ENCODE data around the gene GPC5.

GPC5 gene

DNA sequence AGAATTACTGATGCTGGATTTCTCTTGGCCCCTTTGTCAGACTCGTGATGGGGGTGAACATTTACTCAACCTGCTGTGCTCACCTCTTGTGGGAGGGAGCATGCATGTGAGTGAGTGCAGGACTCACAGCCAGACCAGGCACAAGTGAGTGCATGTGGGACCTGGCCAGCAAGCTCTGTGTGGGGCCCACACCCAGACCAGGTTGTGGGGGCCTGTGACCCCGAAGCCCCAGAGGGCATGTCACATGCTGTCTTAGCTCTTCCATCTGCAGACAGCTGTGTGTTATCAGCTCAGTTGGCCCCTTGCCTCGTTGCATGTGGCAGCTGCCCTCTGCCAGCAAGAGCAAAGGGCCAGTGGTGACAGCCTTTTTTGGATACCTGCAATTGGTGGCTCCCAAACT, 614.4 kb downstream of the GPC5 start:
- Histone ChIP-seq H3K4me3 (ENCODE audit: low read depth, low read length, poor library complexity, severe bottlenecking) (no peak overlapping the region), H3F3A (ENCODE audit: insufficient read depth, low read length) (no peaks in the 10 kb centered on the region), H3K9me2 (ENCODE audit: low read depth, low read length) (peaks cover 4% of the 10 kb centered on the region), H3K36me3 (ENCODE audit: insufficient read depth, low read length) (no peaks in the 10 kb centered on the region), H4K20me1 (ENCODE audit: insufficient read depth, low read length) (no peaks in the 10 kb centered on the region), H3K9ac (ENCODE audit: low read length) (no peak overlapping the region), H3K27ac (ENCODE audit: low read depth, low read length, poor library complexity, severe bottlenecking) (no peak overlapping the region), H3K79me2 (ENCODE audit: insufficient read depth, low read length) (no peaks in the 10 kb centered on the region), H2AFZ (ENCODE audit: low read length) (no peak overlapping the region), H3K4me1 (ENCODE audit: insufficient read depth, low read length, severe bottlenecking) (no peaks in the 10 kb centered on the region), H3K9me3 (ENCODE audit: low read length) (no peaks in the 10 kb centered on the region), H3K27me3 (ENCODE audit: insufficient read depth, low read length) (no peaks in the 10 kb centered on the region), H3K4me2 (ENCODE audit: low read length) (no peak overlapping the region)
- TF ChIP-seq EZH2 (IDR thresholded peaks at IDR 0.05; ENCODE audit: borderline replicate concordance, low read length) = no peak
- TF ChIP-seq, protein P1, sequence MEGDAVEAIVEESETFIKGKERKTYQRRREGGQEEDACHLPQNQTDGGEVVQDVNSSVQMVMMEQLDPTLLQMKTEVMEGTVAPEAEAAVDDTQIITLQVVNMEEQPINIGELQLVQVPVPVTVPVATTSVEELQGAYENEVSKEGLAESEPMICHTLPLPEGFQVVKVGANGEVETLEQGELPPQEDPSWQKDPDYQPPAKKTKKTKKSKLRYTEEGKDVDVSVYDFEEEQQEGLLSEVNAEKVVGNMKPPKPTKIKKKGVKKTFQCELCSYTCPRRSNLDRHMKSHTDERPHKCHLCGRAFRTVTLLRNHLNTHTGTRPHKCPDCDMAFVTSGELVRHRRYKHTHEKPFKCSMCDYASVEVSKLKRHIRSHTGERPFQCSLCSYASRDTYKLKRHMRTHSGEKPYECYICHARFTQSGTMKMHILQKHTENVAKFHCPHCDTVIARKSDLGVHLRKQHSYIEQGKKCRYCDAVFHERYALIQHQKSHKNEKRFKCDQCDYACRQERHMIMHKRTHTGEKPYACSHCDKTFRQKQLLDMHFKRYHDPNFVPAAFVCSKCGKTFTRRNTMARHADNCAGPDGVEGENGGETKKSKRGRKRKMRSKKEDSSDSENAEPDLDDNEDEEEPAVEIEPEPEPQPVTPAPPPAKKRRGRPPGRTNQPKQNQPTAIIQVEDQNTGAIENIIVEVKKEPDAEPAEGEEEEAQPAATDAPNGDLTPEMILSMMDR (IDR thresholded peaks at IDR 0.05; ENCODE audit: low read length) = no peak

DNA sequence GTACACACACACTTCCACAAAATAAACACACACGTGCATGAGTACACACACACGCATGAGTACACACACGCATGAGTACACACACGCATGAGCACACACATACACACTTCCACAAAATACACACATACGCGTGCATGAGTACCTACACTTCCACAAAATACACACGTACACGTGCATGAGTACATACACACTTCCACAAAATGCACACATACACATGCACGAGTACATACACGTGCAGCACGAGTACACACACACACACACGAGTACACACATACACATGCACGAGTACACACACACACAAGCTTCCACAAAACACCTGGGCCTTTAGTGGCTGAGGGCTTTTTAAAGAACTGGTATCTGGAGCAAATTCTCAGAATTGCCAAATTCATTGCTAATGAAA, 619.3 kb downstream of the GPC5 start:
- Histone ChIP-seq H3K4me2 (ENCODE audit: low read length) (no peak overlapping the region), H3K79me2 (ENCODE audit: insufficient read depth, low read length) (no peaks in the 10 kb centered on the region), H4K20me1 (ENCODE audit: insufficient read depth, low read length) (no peaks in the 10 kb centered on the region), H2AFZ (ENCODE audit: low read length) (no peak overlapping the region), H3K9ac (ENCODE audit: low read length) (no peak overlapping the region), H3K27ac (ENCODE audit: low read depth, low read length, poor library complexity, severe bottlenecking) (no peak overlapping the region), H3F3A (ENCODE audit: insufficient read depth, low read length) (no peaks in the 10 kb centered on the region), H3K9me2 (ENCODE audit: low read depth, low read length) (no peaks in the 10 kb centered on the region), H3K36me3 (ENCODE audit: insufficient read depth, low read length) (no peaks in the 10 kb centered on the region), H3K9me3 (ENCODE audit: low read length) (no peaks in the 10 kb centered on the region), H3K4me3 (ENCODE audit: low read depth, low read length, poor library complexity, severe bottlenecking) (no peak overlapping the region), H3K27me3 (ENCODE audit: insufficient read depth, low read length) (no peaks in the 10 kb centered on the region), H3K4me1 (ENCODE audit: insufficient read depth, low read length, severe bottlenecking) (no peaks in the 10 kb centered on the region)
- TF ChIP-seq, protein P1 (IDR thresholded peaks at IDR 0.05; ENCODE audit: low read length) = no peak
- no peak for TF ChIP-seq EZH2 (IDR thresholded peaks at IDR 0.05; ENCODE audit: borderline replicate concordance, low read length)

DNA sequence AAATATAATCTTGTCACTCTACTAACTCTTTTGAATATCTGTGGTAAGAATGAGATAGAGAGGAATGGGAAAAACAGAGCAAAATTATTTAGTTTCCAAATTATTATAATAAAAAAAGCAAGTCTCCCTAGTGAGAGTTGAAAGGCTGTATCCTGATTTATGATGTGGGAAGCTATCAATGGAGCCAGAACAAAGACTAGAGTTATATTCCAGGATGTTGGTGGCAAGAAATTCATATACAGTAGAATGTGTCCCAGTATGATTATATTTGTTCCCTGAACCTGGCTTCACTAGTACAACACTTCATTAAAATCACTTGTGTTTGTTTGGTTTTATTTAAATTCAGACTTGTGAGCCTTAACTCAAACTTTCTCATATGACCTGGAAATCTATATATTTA, 630.3 kb downstream of the GPC5 start:
- Histone ChIP-seq H3K9me2 (ENCODE audit: low read depth, low read length) (no peaks in the 10 kb centered on the region), H3F3A (ENCODE audit: insufficient read depth, low read length) (no peaks in the 10 kb centered on the region), H3K4me2 (ENCODE audit: low read length) (no peak overlapping the region), H2AFZ (ENCODE audit: low read length) (no peak overlapping the region), H4K20me1 (ENCODE audit: insufficient read depth, low read length) (no peaks in the 10 kb centered on the region), H3K9me3 (ENCODE audit: low read length) (no peaks in the 10 kb centered on the region), H3K4me1 (ENCODE audit: insufficient read depth, low read length, severe bottlenecking) (no peaks in the 10 kb centered on the region), H3K36me3 (ENCODE audit: insufficient read depth, low read length) (no peaks in the 10 kb centered on the region), H3K27ac (ENCODE audit: low read depth, low read length, poor library complexity, severe bottlenecking) (no peak overlapping the region), H3K4me3 (ENCODE audit: low read depth, low read length, poor library complexity, severe bottlenecking) (no peak overlapping the region), H3K79me2 (ENCODE audit: insufficient read depth, low read length) (no peaks in the 10 kb centered on the region), H3K9ac (ENCODE audit: low read length) (no peak overlapping the region), H3K27me3 (ENCODE audit: insufficient read depth, low read length) (no peaks in the 10 kb centered on the region)
- TF ChIP-seq, protein P1 (IDR thresholded peaks at IDR 0.05; ENCODE audit: low read length) = no peak
- no peak for TF ChIP-seq EZH2 (IDR thresholded peaks at IDR 0.05; ENCODE audit: borderline replicate concordance, low read length)

All from OCI-LY1 (cell line).